ENCODE data around the gene FGF12. TPM values are rescaled to one million over a fixed set of nuclear protein-coding genes. Genes with fewer than 3 reads are reported as not detected.
A peak's percentile ranks its signal among the peaks of the same experiment; 100 is the strongest.

The FGF12 gene
- total RNA-seq, 6 experiments from 2014 or later: 0.29 to 6.5 (median 0.76) TPM

GRCh38 chr3:192496905-192497587, 230.3 kb downstream of the FGF12 start:
- H3K4me3 ChIP-seq: no peak overlapping the region
- 50% methylated on average over 7 of the region's 7 CpGs for WGBS (ENCODE audit: insufficient coverage, low coverage, low lambda C conversion rate, missing lambda C conversion rate)
- H3K27me3 ChIP-seq: no peaks in the 10 kb centered on the region
- no peak overlapping the region for H3K27ac ChIP-seq
- intact Hi-C loops (cut with DNase I): no loop called here
- no peaks in the 10 kb centered on the region for H3K9me3 ChIP-seq
- H3K4me1 ChIP-seq: no peaks in the 10 kb centered on the region
- TF ChIP-seq POLR2A (IDR thresholded peaks at IDR 0.05) (no peak), CTCF (IDR thresholded peaks at IDR 0.05) (no peak)
- DNase-seq (no peak), ATAC-seq (no peak)
- no peaks in the 10 kb centered on the region for H3K36me3 ChIP-seq

GRCh38 chr3:192494174-192494573, 233.2 kb downstream of the FGF12 start:
- ATAC-seq: peak; percentile 27 to 56 (median 45)

GRCh38 chr3:192490720-192491119, 236.6 kb downstream of the FGF12 start:
- H3K36me3 ChIP-seq: no peaks in the 10 kb centered on the region
- H3K27me3 ChIP-seq: peaks cover 0 to 4% of the 10 kb centered on the region in 2 donors
- intact Hi-C loops (cut with DNase I): no loop called here
- ATAC-seq: no peak
- no peak for TF ChIP-seq CTCF (IDR thresholded peaks at IDR 0.05)
- no peak overlapping the region for H3K4me3 ChIP-seq
- no peaks in the 10 kb centered on the region for H3K4me1 ChIP-seq
- no peaks in the 10 kb centered on the region for H3K9me3 ChIP-seq
- 64% methylated on average over 4 of the region's 4 CpGs for WGBS (ENCODE audit: insufficient coverage, low coverage, low lambda C conversion rate, missing lambda C conversion rate)
- H3K27ac ChIP-seq: no peak overlapping the region
- no peak for DNase-seq

More at GRCh38 chr3:192494174-192494573, 233.2 kb downstream of the FGF12 start:
- H3K27me3 ChIP-seq: no peaks in the 10 kb centered on the region
- WGBS (ENCODE audit: insufficient coverage, low coverage, low lambda C conversion rate, missing lambda C conversion rate): 55% methylated on average over 1 of the region's 1 CpG
- H3K36me3 ChIP-seq: no peaks in the 10 kb centered on the region
- DNase-seq: no peak
- no peak overlapping the region for H3K4me3 ChIP-seq
- intact Hi-C loops (cut with DNase I): no loop called here
- no peaks in the 10 kb centered on the region for H3K9me3 ChIP-seq
- TF ChIP-seq POLR2A (IDR thresholded peaks at IDR 0.05): no peak
- no peak for TF ChIP-seq CTCF (IDR thresholded peaks at IDR 0.05)
- H3K4me1 ChIP-seq: no peaks in the 10 kb centered on the region
- no peak overlapping the region for H3K27ac ChIP-seq

GRCh38 chr3:192489579-192489978, 237.8 kb downstream of the FGF12 start:
- ATAC-seq: no peak
- H3K4me3 ChIP-seq: no peak overlapping the region
- DNase-seq: no peak
- WGBS (ENCODE audit: insufficient coverage, low coverage, low lambda C conversion rate, missing lambda C conversion rate): 44% methylated on average over 2 of the region's 2 CpGs
- no peak overlapping the region for H3K27ac ChIP-seq
- intact Hi-C loops (cut with DNase I): no loop called here
- H3K9me3 ChIP-seq: no peaks in the 10 kb centered on the region
- peaks cover 0 to 4% of the 10 kb centered on the region in 2 donors for H3K27me3 ChIP-seq
- H3K4me1 ChIP-seq: no peaks in the 10 kb centered on the region
- TF ChIP-seq CTCF (IDR thresholded peaks at IDR 0.05) (no peak), POLR2A (IDR thresholded peaks at IDR 0.05) (no peak)
- no peaks in the 10 kb centered on the region for H3K36me3 ChIP-seq
